Measurements from ENCODE around the gene TTLL10. TPM values are rescaled to one million over a fixed set of nuclear protein-coding genes. Genes with fewer than 3 reads are reported as not detected.

Gene TTLL10
- total RNA-seq, 3 donors from 2014 or later (not counting 1 experiment from before 2014, with no cell fraction given) = 0.23 to 1.7 (median 1.7) TPM

- H3K36me3 ChIP-seq (ENCODE audit: control insufficient read depth, insufficient read depth, low read length) = no peaks in the 10 kb centered on the region
- no peak overlapping the region for H3K27ac ChIP-seq (ENCODE audit: low read length)
- 61% methylated on average over 23 of the region's 23 CpGs for WGBS (ENCODE audit: insufficient coverage)
Observed at GRCh38 chr1:1240822-1241587, 67.3 kb downstream of the TTLL10 start.

DNA sequence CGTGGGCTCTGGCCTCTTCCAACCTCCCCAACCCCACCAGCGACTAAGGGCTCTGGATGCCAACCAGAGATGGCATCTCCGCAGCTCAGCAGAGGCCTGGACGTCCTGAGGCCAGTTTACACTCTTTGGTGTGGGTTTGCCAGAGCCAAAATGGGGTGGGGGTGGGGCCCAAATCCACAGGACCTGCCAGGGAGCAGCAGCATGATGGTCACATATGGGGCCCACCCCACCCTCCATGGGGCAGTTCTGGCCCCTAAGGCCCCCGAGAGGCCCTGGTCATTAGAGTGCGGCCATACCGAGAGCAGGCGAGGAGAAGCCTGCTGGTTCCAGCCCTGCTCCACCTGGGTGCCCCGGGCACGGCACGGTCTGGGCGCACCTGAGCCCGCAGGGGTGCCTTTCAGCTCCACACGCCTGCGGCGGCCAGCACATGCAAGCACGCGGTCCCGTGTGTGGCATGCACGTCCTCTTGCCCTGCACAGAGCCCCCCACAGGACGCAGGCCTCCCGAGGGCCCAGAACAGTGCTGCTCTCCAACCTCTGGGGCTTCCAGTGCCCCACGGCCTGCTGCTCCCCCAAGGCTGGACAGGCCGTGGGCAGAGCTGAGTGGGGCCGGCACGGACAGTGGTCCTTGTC lies 68.0 kb downstream of the TTLL10 start:
- H3K4me3 Mint-ChIP-seq = no peak overlapping the region
- H3K27me3 Mint-ChIP-seq (ENCODE audit: low read depth in 2 of 2) = no peaks in the 10 kb centered on the region
- WGBS (ENCODE audit: insufficient coverage) = 89% methylated on average over 25 of the region's 26 CpGs
- H3K4me3 ChIP-seq (ENCODE audit: low read length) = no peak overlapping the region
- no peaks in the 10 kb centered on the region for H3K36me3 Mint-ChIP-seq
- DNase-seq (no peak), ATAC-seq (no peak)
- H3K27ac ChIP-seq (ENCODE audit: low read length) = no peak overlapping the region
- H3K9me3 Mint-ChIP-seq = no peaks in the 10 kb centered on the region
- TF ChIP-seq CTCF (IDR thresholded peaks at IDR 0.05) = no peak
- intact Hi-C loops (cut with micrococcal nuclease) = no loop called here
- H3K4me1 Mint-ChIP-seq = no peaks in the 10 kb centered on the region
- H3K27me3 ChIP-seq (ENCODE audit: control insufficient read depth, insufficient read depth, low read length) = peaks cover 12% of the 10 kb centered on the region
- H3K4me1 ChIP-seq (ENCODE audit: control insufficient read depth, insufficient read depth, low read length) = peaks cover 11% of the 10 kb centered on the region
- H3K27ac Mint-ChIP-seq = no peak overlapping the region
- H3K9me3 ChIP-seq (ENCODE audit: control insufficient read depth, insufficient read depth, low read length) = no peaks in the 10 kb centered on the region
- H3K36me3 ChIP-seq (ENCODE audit: control insufficient read depth, insufficient read depth, low read length) = no peaks in the 10 kb centered on the region

More at GRCh38 chr1:1240822-1241587, 67.3 kb downstream of the TTLL10 start:
- DNase-seq (no peak), ATAC-seq (no peak)
- H3K27ac Mint-ChIP-seq = no peak overlapping the region
- peaks cover 11% of the 10 kb centered on the region for H3K4me1 ChIP-seq (ENCODE audit: control insufficient read depth, insufficient read depth, low read length)
- no peaks in the 10 kb centered on the region for H3K27me3 Mint-ChIP-seq (ENCODE audit: low read depth in 2 of 2)
- no peaks in the 10 kb centered on the region for H3K36me3 Mint-ChIP-seq
- intact Hi-C loops (cut with micrococcal nuclease) = no loop called here
- H3K4me1 Mint-ChIP-seq = no peaks in the 10 kb centered on the region
- no peaks in the 10 kb centered on the region for H3K9me3 Mint-ChIP-seq
- H3K4me3 ChIP-seq (ENCODE audit: low read length) = no peak overlapping the region
- TF ChIP-seq CTCF (IDR thresholded peaks at IDR 0.05) = no peak
- H3K27me3 ChIP-seq (ENCODE audit: control insufficient read depth, insufficient read depth, low read length) = peaks cover 10% of the 10 kb centered on the region
- H3K9me3 ChIP-seq (ENCODE audit: control insufficient read depth, insufficient read depth, low read length) = no peaks in the 10 kb centered on the region
- H3K4me3 Mint-ChIP-seq = no peak overlapping the region

DNA sequence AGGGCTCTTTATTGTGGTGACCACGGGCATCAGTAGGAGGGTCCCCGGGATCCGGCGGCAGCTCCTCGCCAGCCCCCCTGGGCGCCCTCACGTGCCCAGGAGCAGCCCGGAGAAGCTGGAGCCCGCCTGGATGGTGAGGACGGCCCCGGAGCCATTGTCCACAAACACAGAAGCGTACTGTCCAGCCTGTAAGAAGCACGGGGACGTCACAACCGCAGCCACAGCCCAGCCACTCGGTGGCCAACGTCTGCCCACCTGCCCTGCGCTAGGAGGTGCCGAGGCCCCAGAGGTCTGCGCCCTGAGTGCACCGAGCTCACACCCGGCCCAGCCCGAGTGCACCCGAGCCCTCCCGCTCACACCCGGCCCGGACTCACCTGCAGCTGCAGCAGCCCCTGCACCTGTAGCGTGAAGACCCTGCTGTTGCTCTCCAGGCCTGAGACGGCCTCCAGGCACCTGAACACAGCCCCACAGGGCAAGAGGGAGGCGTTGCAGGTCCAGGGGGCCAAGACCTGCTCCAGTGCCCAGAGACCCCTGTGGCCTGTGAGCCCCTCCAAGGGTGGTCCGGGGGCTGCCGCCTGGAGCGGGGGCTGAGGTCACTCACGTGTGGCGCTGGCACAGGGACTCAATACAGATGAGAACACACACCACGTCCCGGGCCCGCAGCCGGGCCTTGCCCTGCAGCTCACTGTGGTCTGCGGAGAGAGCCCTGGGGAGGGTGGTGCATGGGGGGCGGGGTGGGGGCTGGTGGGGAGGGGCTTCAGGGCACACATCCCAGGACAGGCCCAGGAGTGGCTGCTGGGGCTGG lies 69.0 kb downstream of the TTLL10 start:
- DNase-seq (no peak), ATAC-seq (no peak)
- Histone ChIP-seq H3K36me3 (ENCODE audit: control insufficient read depth, insufficient read depth, low read length) (no peaks in the 10 kb centered on the region), H3K4me1 (ENCODE audit: control insufficient read depth, insufficient read depth, low read length) (peaks cover 8% of the 10 kb centered on the region), H3K9me3 (ENCODE audit: control insufficient read depth, insufficient read depth, low read length) (no peaks in the 10 kb centered on the region), H3K27ac (ENCODE audit: low read length) (no peak overlapping the region), H3K27me3 (ENCODE audit: control insufficient read depth, insufficient read depth, low read length) (peaks cover 15% of the 10 kb centered on the region), H3K4me3 (ENCODE audit: low read length) (no peak overlapping the region)
- Mint-ChIP-seq H3K27ac (no peak overlapping the region), H3K4me1 (no peaks in the 10 kb centered on the region), H3K4me3 (no peak overlapping the region), H3K36me3 (no peaks in the 10 kb centered on the region), H3K27me3 (ENCODE audit: low read depth in 2 of 2) (no peaks in the 10 kb centered on the region), H3K9me3 (no peaks in the 10 kb centered on the region)
- intact Hi-C loops (cut with micrococcal nuclease) = no loop called here
- 91% methylated on average over 35 of the region's 41 CpGs for WGBS (ENCODE audit: insufficient coverage)
- no peak for TF ChIP-seq CTCF (IDR thresholded peaks at IDR 0.05)

All from natural killer cell (primary cell).